HS-5 (cell line): ENCODE results near the gene DNAI1.

Source experiments
- DNase-seq: peaks from one replicate; pipeline ENCODE4 v3.0.0-alpha.2; 2012; ENCODE audit warnings: low read depth

Gene DNAI1

GRCh38 chr9:34545497-34545896, 86.9 kb downstream of the DNAI1 start:
- no peak for DNase-seq

GRCh38 chr9:34546102-34546833, 87.7 kb downstream of the DNAI1 start:
- DNase-seq: no peak

GRCh38 chr9:34546834-34547827, 88.5 kb downstream of the DNAI1 start:
- no peak for DNase-seq

GRCh38 chr9:34547960-34548611, 89.5 kb downstream of the DNAI1 start:
- DNase-seq: no peak

GRCh38 chr9:34549407-34549732, 90.8 kb downstream of the DNAI1 start:
- DNase-seq: no peak

- no peak for DNase-seq
These were observed 91.5 kb downstream of the DNAI1 start for GRCh38 chr9:34550016-34550680.

- no peak for DNase-seq
These were observed 92.2 kb downstream of the DNAI1 start for GRCh38 chr9:34550681-34551270.

GRCh38 chr9:34551751-34552605, 93.4 kb downstream of the DNAI1 start:
- no peak for DNase-seq

GRCh38 chr9:34552606-34552981, 94.0 kb downstream of the DNAI1 start:
- DNase-seq: no peak

GRCh38 chr9:34552986-34553385, 94.4 kb downstream of the DNAI1 start:
- DNase-seq: no peak

- DNase-seq: no peak
These were observed 95.0 kb downstream of the DNAI1 start for GRCh38 chr9:34553511-34554021.

GRCh38 chr9:34554211-34555001, 95.8 kb downstream of the DNAI1 start:
- DNase-seq: no peak

GRCh38 chr9:34555002-34555348, 96.4 kb downstream of the DNAI1 start:
- DNase-seq: no peak

GRCh38 chr9:34555500-34555899, 96.9 kb downstream of the DNAI1 start:
- DNase-seq: no peak

GRCh38 chr9:34555936-34556525, 97.4 kb downstream of the DNAI1 start:
- DNase-seq: no peak

GRCh38 chr9:34556949-34557348, 98.3 kb downstream of the DNAI1 start:
- no peak for DNase-seq

GRCh38 chr9:34557426-34558321, 99.1 kb downstream of the DNAI1 start:
- no peak for DNase-seq

- DNase-seq: no peak
These were observed 99.8 kb downstream of the DNAI1 start for GRCh38 chr9:34558364-34558763.
